K562 (cell line): Measurements from ENCODE around the gene ZSWIM7. TPM values are rescaled to one million over a fixed set of nuclear protein-coding genes. Genes with fewer than 3 reads are reported as not detected.

Experiments
- CEBPZ ChIP-seq: fragments of 150-350 bp; IDR thresholded peaks from 2 replicates; pipeline ENCODE4 v1.6.1; 2014; ENCODE audit warnings: low read depth, mild to moderate bottlenecking, low read length, borderline replicate concordance
- FOSL1 ChIP-seq: fragments of 200-800 bp; sonication (Bioruptor generic); conservative IDR thresholded peaks from 2 replicates; pipeline ENCODE4 v1.6.1; 2016; ENCODE audit warnings: missing genetic modification characterization, missing compliant biosample characterization
- JUN ChIP-seq, 2 experiments: sonication (generic) in 1 of 2; formaldehyde crosslinking in 1 of 2; IDR thresholded peaks; 2 replicates each; pipeline versions ENCODE4 v1.6.1 to v1.8.0; 2012 to 2022; ENCODE audit warnings: borderline replicate concordance in 2 of 2, mild to moderate bottlenecking in 2 of 2, improper control_type of control experiment in 1 of 2, low read depth in 1 of 2, low read length in 1 of 2, missing genetic modification reagents in 1 of 2
- NFIC ChIP-seq: fragments of 450-650 bp; IDR thresholded peaks from 2 replicates; pipeline ENCODE4 v1.6.1; 2017; ENCODE audit warnings: mild to moderate bottlenecking, inconsistent platforms
- NKRF ChIP-seq: fragments of 450-650 bp; IDR thresholded peaks from 2 replicates; pipeline ENCODE4 v1.6.1; 2016; ENCODE audit warnings: borderline replicate concordance
- RBFOX2 ChIP-seq: fragments of 200-400 bp; formaldehyde crosslinking; IDR thresholded peaks from 2 replicates; pipeline ENCODE4 v1.6.1; 2017; ENCODE audit warnings: low read depth, mild to moderate bottlenecking, low read length, moderate library complexity
- RBM34 ChIP-seq: fragments of 200-400 bp; formaldehyde crosslinking; IDR thresholded peaks from 2 replicates; pipeline ENCODE4 v1.6.1; 2018; ENCODE audit warnings: low read length, borderline replicate concordance; ENCODE audit not compliant: insufficient read depth
- RCOR1 ChIP-seq, 2 experiments: IDR thresholded peaks; 2 replicates each; pipeline ENCODE4 v1.6.1; 2012; ENCODE audit warnings: low read depth in 2 of 2, low read length in 2 of 2, borderline replicate concordance in 1 of 2, improper control_type of control experiment in 1 of 2
- SREBF2 ChIP-seq: sonication (generic); formaldehyde crosslinking; IDR thresholded peaks from 2 replicates; pipeline ENCODE4 v1.4.0; 2020; ENCODE audit warnings: mild to moderate bottlenecking, missing genetic modification reagents
- TFAM ChIP-seq: fragments of 250-450 bp; sonication (Bioruptor Pico); conservative IDR thresholded peaks from 2 replicates; pipeline ENCODE4 v1.5.0; 2021; ENCODE audit warnings: mild to moderate bottlenecking, moderate library complexity
- VEZF1 ChIP-seq: fragments of 200-800 bp; sonication (Bioruptor generic); IDR thresholded peaks from 2 replicates; pipeline ENCODE4 v1.6.1; 2017; ENCODE audit warnings: missing genetic modification characterization, missing compliant biosample characterization
- ZBTB17 ChIP-seq: fragments of 450-650 bp; formaldehyde crosslinking; IDR thresholded peaks from 2 replicates; pipeline ENCODE4 v1.4.0; 2020; ENCODE audit warnings: mild to moderate bottlenecking
- ZFPM2 ChIP-seq: fragments of 250-450 bp; sonication (Bioruptor Pico); IDR thresholded peaks from 2 replicates; pipeline ENCODE4 v1.5.1; 2022; ENCODE audit warnings: mild to moderate bottlenecking
- ZNF639 ChIP-seq, 2 experiments: fragments of 200-800 bp in 1 of 2; sonication (Bioruptor generic) in 1 of 2; sonication (generic) in 1 of 2; formaldehyde crosslinking in 1 of 2; IDR thresholded peaks in 1 of 2; conservative IDR thresholded peaks in 1 of 2; 2 replicates each; pipeline versions ENCODE4 v1.5.0 to v1.6.1; 2016 to 2020; ENCODE audit warnings: missing compliant biosample characterization in 1 of 2, missing genetic modification characterization in 1 of 2, missing genetic modification reagents in 1 of 2
- polyA plus RNA-seq, 8 experiments: library from polyadenylated mRNA; depleted of rRNA in 4 of 8; stranded (reverse) in 5 of 8; unstranded in 3 of 8; fragments of >200 nt; fragmentation: Nextera tagmentation in 2 of 8; fragmentation: Illumina TruSeq in 1 of 8; extraction: Ambion mirVana in 2 of 8; extraction: Trizol in 1 of 8; gene quantifications; 2 replicates each; pipeline versions ENCODE4 v1.2.1 to v1.2.3, GENCODE V29; 2011 to 2014; ENCODE audit warnings: inconsistent platforms in 1 of 8, missing spikeins in 1 of 8
- total RNA-seq, 7 experiments: library from RNA; depleted of rRNA in 6 of 7; stranded (reverse); fragments of >200 nt in 6 of 7; fragmentation: Illumina TruSeq in 2 of 7; extraction: Trizol in 2 of 7; gene quantifications; 2 replicates each; pipeline versions ENCODE4 v1.2.1 to v1.2.3, GENCODE V29; 2011 to 2021; ENCODE audit warnings: low replicate concordance in 1 of 7

Gene ZSWIM7
- total and polyA plus RNA-seq, 9 of the 15 experiments (the other 6 are each of a cell fraction or from before 2014, with no cell fraction given) = 5.9 to 18.7 (median 9.5) TPM

GRCh38 chr17:15999974-16000827, 697 bp upstream of the ZSWIM7 start (continued):
- TF ChIP-seq RCOR1 (IDR thresholded peaks at IDR 0.05; ENCODE audit: borderline replicate concordance in 1 of 2, low read depth in 2 of 2, low read length in 2 of 2) = no peak
- no peak for TF ChIP-seq SREBF2
- 0 out of 2 replicates have a peak, but pooled peaks have one; percentile 23 for TF ChIP-seq FOSL1
- TF ChIP-seq ZFPM2 = no peak
- peak; percentile 56; the same call in 1 of the 2 replicates for TF ChIP-seq RBFOX2
- TF ChIP-seq TFAM (CRISPR knock-in tag) = no peak
- 0 out of 2 replicates have a peak, but pooled peaks have one; percentile 8 for TF ChIP-seq VEZF1 (CRISPR knock-in tag)
- no peak for TF ChIP-seq ZBTB17
- peak in 1 of 2 experiments; percentile 68; a peak in 2 of 4 replicates for TF ChIP-seq ZNF639 (CRISPR knock-in tag; conservative IDR thresholded peaks at IDR 0.05 in 1 of 2, IDR thresholded peaks at IDR 0.05 in 1 of 2)
- no peak for TF ChIP-seq RBM34
- TF ChIP-seq NKRF = no peak
- TF ChIP-seq CEBPZ = no peak
- peak; percentile 11; the same call in 1 of the 2 replicates for TF ChIP-seq NFIC
- TF ChIP-seq JUN (IDR thresholded peaks at IDR 0.05; ENCODE audit: borderline replicate concordance, low read depth, low read length) = no peak
- TF ChIP-seq JUN (CRISPR knock-in tag; IDR thresholded peaks at IDR 0.05; ENCODE audit: borderline replicate concordance) = no peak
